DMS79 (cell line): ENCODE measurements around the gene BRIX1.
"Not testable (repeated sequence)": the region's sequence is repeated elsewhere in the genome, so short reads cannot be mapped to it uniquely, and the experiment has no call there.

ENCODE experiments used
- DNase-seq: peaks from one replicate; lab custom pipeline; 2025; lab: John Stamatoyannopoulos, UW

Gene BRIX1

DNA sequence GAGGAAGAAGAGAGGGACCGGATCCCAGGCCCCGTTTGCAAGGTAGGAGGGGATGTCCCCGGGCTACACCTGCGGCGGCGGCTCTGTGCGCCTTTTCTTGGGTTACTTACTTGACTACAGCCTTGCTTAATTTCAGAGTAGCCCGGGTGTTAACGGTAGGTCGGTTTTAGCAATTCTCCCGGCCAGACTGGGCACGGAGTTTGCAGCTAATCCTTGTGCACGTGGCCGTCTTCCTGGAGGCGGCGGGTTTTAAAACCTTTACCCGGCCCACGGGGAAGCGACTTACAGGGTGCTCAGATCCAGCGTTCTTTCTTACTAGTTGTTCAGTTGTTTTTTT, 313 bp downstream of the BRIX1 start:
- no peak for DNase-seq

DNA sequence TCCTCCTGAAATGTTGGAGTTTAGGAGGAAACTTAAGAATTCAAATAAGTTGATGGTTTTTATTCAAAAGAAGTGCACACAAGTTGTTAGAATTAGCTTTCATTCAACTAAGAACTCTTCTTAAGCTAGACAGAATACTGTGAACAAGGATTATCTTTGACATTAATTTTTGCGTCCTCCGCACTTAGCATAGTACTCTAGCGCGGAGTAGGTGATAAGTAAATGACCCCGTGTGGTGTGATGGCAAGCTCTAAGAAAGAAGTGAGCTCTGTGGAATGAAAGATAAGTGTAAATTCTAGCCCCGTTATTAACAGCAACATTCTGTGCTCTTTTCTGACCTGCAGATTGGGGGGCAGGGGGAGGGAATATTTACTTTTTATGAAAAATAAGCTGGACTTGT, 1.0 kb downstream of the BRIX1 start:
- DNase-seq = no peak

- no peak for DNase-seq
These were observed 2.5 kb downstream of the BRIX1 start for GRCh38 chr5:34918025-34918424.

GRCh38 chr5:34919077-34919476, 3.6 kb downstream of the BRIX1 start:
- no peak for DNase-seq

DNA sequence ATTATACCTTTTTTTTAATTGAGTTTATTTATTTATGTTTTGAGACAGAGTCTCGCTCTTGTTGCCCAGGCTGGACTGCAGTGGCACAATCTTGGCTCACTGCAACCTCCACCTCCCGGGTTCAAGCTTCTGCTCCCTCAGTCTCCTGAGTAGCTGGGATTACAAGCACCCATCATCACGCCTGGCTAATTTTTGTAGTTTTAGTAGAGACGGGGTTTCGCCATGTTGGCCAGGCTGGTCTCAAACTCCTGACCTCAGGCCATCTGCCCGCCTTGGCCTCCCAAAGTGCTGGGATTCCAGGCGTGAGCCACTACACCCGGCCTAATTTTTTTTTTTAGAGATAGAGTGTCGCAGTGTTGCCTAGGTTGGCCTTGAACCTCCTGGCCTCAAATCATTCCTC, 7.7 kb downstream of the BRIX1 start:
- not testable (repeated sequence) for DNase-seq

- DNase-seq = no peak
These were observed 8.4 kb downstream of the BRIX1 start for GRCh38 chr5:34923694-34924461.

DNA sequence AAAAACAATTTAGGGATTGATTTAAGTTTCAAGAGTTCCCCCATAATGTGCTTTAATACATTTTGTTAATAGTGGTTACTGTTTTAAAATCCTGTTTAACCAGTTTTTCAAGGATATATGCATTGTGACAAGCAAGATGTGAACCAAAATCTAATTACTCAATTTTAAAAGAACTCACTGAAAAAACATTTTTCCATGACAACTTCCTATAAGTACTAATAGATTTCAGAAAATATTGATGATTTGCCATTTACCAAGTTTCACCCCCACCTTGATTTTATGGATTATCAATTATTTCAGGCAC, 8.9 kb downstream of the BRIX1 start:
- no peak for DNase-seq

GRCh38 chr5:34926318-34926888, 10.9 kb downstream of the BRIX1 start:
- DNase-seq = no peak

- no peak for DNase-seq
These were observed 12.3 kb downstream of the BRIX1 start for GRCh38 chr5:34927785-34928184.

- no peak for DNase-seq
These were observed 12.8 kb downstream of the BRIX1 start for GRCh38 chr5:34928267-34928666.

- peak; percentile 84 for DNase-seq
These were observed 13.7 kb downstream of the BRIX1 start, which contains the start of gene DNAJC21 for GRCh38 chr5:34929134-34929719. Gene DNAJC21, plus strand, starts transcription at chr5:34929559. Its CDS starts 261 bp downstream, at chr5:34929820.

DNA sequence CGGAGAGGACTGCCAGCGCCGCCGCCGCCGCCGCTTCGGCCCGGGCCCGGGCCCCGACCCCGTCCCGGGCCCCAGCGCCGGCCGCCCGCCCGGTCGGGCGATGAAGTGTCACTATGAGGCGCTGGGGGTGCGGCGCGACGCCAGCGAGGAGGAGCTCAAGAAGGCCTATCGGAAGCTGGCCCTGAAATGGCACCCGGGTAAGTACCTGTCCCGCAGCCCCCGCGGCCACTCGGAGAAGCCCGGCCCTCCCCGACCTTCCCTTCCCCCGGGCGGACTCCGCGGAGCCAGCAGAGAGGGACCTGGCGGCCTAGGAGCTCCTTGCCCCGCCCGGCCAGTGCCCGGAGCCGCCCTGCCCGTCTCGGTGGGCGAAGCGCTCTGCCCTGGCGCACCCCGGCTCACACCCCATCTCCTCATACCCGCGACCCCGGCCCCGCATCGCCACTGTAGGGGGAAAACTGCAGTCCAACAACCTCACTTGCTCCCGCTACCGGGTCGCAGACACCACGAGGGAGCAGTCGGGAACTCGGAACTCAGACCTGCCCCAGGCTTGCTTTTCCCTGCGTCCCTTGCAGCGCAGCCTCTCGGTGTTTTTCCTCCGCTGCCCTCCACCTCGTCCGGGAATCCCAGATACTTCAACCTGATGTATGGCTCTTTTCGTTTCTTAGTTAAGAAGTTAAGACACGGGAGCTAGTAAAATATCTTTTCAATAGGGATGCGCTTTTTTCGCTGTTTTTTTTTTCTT, 14.4 kb downstream of the BRIX1 start:
- peak; percentile 50 for DNase-seq

- DNase-seq = no peak
These were observed 14.9 kb downstream of the BRIX1 start for GRCh38 chr5:34930462-34930844.

GRCh38 chr5:34930870-34931269, 15.4 kb downstream of the BRIX1 start:
- DNase-seq = no peak

DNA sequence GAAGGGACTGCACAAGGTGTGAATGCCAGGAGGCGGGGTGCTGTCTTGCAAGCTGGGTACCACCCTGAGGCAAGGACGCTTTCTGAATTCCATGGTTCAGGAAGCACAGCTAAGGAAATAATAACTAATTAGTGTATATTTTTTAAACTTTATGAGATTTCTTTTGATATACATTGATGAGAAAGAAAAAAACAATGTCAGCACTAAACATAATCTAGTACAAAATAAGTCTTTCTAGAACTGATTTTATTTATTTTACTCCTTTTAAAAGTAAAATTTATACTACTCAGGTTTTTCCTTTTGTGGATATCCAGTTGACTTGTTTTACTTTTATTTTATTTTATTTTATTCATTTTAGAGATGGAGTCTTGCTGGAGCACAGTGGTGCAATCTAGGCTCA, 17.4 kb downstream of the BRIX1 start:
- no peak for DNase-seq

GRCh38 chr5:34941936-34942335, 26.4 kb downstream of the BRIX1 start:
- no peak for DNase-seq

- DNase-seq = no peak
These were observed 28.5 kb downstream of the BRIX1 start for GRCh38 chr5:34944044-34944443.

DNA sequence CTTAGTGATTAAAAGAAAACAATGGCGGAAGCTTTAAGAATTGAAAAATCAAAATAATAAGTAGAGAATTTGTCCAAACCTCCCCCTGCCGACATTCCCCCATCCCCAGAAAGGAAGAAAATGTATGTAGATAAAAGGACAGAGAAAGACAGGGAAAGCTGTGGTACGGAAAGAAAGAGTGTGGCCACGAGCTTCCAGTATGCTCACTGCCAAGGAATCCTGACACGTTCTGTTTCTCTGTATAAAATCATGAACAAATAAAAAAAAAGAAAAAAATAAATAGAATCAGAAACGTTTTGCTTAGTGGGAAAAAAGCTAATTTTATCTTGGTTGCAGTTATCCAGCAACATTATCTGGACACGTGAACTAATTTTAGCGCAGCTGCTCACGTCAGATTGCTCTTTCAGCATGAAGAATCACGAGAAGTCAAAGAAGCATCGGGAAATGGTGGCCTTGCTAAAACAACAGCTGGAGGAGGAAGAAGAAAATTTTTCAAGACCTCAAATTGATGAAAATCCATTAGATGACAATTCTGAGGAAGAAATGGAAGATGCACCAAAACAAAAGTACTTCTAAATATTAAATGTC, 29.0 kb downstream of the BRIX1 start:
- DNase-seq = no peak

DNA sequence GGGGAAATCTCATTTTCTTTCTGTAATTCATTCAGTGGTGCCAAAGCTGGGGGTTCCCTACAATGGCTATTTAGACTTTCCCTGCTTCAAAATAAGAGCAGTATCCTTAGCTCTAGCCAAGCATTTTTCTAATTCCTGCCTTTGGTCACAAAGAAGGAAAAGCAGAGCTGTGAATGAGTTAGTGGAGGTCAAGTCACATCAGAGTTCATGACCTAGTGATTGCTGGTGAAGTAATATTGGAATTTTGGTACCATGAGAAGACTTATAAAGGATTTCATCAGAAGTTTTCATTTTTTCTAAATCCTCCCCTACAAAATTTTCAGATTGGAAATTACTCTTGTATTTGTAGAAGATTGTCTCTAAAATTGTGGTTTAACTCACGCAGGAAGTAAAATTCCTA, 41.8 kb downstream of the BRIX1 start:
- no peak for DNase-seq

DNA sequence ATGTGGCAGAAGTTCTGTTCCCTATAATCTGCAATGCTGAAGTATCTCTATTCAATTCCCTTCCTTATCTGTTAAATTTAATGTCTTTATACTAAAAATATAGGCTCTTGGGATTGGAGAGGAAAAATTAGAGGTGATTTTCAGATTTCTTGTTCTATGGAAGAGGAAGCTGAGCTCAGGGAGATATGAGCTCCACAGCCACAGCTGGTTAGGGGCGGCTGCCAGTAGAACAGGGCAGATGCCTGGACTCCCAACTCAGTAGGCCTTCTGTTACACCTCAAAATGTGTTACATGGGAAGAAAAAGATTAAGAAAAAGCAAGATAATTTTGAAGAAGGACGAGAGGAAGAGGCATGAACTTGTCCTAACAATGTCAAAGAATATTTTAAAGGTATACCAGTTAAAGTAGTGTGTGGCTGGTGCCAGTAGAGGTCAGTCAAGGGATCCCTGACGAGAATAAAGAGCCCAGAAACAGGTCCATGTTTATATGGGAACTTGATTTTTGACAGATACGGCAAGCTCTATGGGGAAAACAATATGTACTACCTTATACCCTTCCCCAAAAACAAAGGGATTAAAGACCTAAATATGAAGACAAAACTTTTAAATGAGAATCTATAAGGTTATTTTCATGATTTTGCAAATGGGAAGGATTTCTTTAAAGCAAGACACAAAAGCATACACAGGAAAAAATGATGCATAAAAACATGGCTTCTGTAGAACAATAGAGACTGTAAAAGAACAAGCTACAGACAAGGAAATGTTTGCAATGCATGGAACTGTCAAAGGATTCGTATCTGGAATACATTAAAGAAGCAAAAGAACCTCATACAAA, 42.6 kb downstream of the BRIX1 start:
- no peak for DNase-seq

DNA sequence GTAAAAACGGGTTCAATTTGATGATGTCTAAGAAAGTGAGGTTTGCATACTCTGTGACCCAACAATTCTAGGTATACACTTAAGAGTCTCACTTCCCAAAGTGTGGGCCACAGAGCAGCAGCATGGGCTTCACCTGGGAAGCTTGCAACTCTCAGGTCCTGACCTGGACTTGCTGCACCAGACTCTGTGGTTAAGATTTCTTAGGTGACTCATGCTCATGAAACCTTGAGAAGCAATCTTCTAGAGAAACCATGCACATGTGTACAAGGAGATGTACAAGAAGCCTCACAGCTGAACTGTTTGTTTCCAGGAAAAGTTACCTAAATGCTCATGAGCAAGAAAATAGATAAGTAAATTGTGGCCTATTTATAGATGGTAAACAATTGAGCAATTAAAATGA, 43.8 kb downstream of the BRIX1 start:
- DNase-seq = no peak

DNA sequence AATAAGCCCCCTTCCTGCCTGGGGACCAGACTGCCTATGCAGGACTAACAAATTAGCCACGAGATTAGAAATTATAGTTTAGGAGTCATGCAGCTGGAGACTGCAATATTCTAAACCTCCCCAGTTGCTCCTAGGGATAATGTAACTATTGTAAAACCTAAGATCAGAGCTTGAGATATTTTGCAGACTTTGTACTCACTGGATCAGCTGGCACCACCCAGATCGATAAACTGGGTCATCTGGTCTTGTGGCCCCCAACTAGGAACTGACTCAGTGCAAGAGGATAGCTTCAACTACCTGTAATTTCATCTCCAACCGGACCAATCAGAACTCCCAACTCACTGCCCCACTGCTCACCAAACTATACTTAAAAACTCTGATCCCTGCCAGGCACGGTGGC, 52.0 kb downstream of the BRIX1 start:
- DNase-seq = no peak
